Measurements from ENCODE around the gene PPP2R1A.
"Not testable (repeated sequence)": the region's sequence is repeated elsewhere in the genome, so short reads cannot be mapped to it uniquely, and the experiment has no call there.

The PPP2R1A gene

DNA sequence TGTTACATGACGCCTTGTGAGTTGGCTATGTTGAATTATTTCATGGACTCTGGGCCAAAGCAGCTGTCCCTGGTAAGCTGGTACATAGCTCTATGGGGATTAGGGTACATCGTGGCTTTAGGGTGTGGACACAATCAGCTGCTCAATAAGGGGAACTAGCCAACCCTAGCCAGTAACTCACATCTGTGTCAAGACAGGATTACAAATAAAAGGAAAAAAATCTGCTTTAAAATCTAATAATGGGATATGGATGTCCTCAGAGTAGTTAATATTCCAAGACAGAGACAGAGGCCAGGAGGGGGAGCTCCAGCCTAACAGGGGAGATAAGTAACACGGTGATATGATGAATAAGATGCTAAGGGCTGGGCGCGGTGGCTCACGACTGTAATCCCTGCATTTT lies 58.4 kb downstream of the PPP2R1A start:
- DNase-seq, result peak; percentile 62

- no peak for DNase-seq
Measured at GRCh38 chr19:52258426-52258825, 68.6 kb downstream of the PPP2R1A start.

DNA sequence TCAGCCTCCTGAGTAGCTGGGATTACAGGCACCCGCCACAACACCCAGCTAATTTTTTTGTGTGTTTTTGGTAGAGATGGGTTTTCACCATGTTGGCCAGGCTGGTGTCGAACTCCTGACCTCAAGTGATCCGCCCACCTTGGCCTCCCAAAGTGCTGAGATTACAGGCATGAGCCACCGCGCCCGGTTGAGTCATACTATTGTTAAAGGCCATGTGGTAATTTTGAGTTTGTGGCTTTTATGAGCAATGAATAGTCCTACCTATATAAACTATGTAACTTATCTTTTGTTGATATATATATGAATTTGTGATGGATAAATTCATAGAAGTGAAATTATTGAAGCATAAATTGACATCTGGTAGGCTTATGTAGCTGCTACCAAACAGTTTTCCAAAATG lies 75.7 kb downstream of the PPP2R1A start:
- not testable (repeated sequence) for DNase-seq

- peak; percentile 93 for DNase-seq
Measured at GRCh38 chr19:52269338-52270261, 79.7 kb downstream of the PPP2R1A start, which contains the start of gene ZNF766. Gene ZNF766 (plus strand): TSS chr19:52269587. CDS start chr19:52269614, 27 bp downstream.

DNA sequence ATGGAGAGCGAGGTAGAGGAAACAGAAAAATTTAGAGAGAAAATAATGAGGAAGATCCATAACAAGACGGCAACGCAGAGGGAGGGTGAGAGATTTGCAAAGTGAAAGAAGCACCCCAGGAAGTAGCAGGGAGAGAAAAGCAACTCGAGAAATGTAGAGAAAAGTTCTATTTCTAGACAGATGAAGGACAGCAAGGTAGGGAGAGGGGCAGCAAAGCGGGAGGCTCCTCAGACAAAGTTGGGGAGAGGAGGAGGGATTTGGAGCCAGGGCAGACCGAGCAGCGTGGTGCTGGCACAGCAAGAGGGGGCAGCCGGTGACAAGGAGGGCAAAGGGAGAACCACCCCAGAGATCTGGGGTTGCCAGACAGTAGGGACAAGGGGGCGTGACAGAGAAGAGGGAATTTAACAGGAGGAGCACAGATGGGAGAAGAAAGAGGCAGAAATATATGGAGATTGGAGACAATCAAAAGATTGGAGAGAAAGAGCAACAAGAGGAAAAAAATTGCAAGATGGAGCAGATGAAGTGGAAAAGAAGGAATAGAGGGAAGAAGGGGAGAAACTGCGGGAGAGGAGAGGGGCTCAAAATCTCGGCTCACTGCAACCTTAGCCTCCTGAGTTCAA lies 80.5 kb downstream of the PPP2R1A start:
- peak; percentile 11 for DNase-seq

GRCh38 chr19:52273301-52273700 lies 83.4 kb downstream of the PPP2R1A start:
- DNase-seq, result no peak

DNA sequence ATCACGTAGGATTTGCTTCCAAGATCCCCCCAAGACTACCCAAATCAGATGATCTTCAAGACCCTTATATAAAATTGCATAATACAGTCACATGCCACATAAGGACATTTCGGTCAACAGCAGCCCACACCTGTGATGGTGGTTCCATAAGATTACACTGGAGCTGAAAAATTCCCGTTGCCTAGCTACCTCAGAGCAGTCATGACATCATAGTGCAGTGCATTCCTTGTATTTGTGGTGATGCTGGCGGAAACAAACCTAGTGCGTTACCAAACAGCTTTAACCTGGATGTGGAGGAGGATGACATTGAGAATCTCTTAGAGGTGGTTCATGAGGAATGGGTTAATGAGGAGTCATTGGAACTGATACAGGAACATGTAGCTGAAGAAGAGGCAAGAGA lies 84.3 kb downstream of the PPP2R1A start:
- no peak for DNase-seq

GRCh38 chr19:52275988-52276387 lies 86.1 kb downstream of the PPP2R1A start:
- no peak for DNase-seq

DNA sequence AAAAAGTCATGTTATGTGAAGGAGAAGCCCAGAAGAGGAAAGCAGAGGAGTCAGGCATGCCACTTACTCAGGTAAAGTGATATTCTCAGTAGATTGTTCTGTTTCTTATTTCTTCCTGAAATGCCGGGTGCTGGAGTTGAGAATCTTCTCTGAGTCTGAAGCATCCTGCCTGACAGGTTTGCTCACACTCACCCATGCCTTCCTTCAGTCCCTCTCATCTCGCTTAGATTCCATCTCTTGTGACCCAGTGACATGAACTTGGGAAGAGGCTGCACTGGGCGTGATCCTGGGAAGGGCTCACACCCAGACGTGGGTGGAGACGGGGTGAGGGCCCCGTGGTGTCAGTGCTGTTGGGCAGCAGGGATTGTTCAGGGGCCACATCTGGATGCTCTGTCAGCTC lies 87.6 kb downstream of the PPP2R1A start:
- DNase-seq, result no peak

Data from CD4-positive, alpha-beta T cell treated with Interleukin-4 for 4 hours (primary cell).